SHP77 treated with DMSO at 0.1 percent for 48 hours (cell line): Measurements from ENCODE around the gene HIC1.
A peak's percentile ranks its signal among the peaks of the same experiment; 100 is the strongest.
"Not testable (repeated sequence)": the region's sequence is repeated elsewhere in the genome, so short reads cannot be mapped to it uniquely, and the experiment has no call there.

ENCODE experiments used
- DNase-seq: peaks from one replicate; lab custom pipeline; 2025; lab: John Stamatoyannopoulos, UW

HIC1 gene

GRCh38 chr17:2054512-2055291, at the start of gene HIC1:
HIC1 (plus strand) TSS chr17:2055103; CDS start chr17:2056691, 1,588 bp downstream.
- DNase-seq, result peak; percentile 58

GRCh38 chr17:2008332-2009126, 46.4 kb upstream of the HIC1 start:
- DNase-seq, result no peak

GRCh38 chr17:2009737-2010136, 45.2 kb upstream of the HIC1 start:
- no peak for DNase-seq

GRCh38 chr17:2011411-2012371, 43.2 kb upstream of the HIC1 start:
- no peak for DNase-seq

- no peak for DNase-seq
These were observed 42.4 kb upstream of the HIC1 start for GRCh38 chr17:2012499-2012898.

- DNase-seq, result not testable (repeated sequence)
These were observed 41.5 kb upstream of the HIC1 start for GRCh38 chr17:2013220-2013993.

- DNase-seq, result no peak
These were observed 40.9 kb upstream of the HIC1 start for GRCh38 chr17:2013994-2014317.

GRCh38 chr17:2015314-2015713, 39.6 kb upstream of the HIC1 start:
- DNase-seq, result no peak

GRCh38 chr17:2016494-2016893, 38.4 kb upstream of the HIC1 start:
- DNase-seq, result no peak

GRCh38 chr17:2017274-2017941, 37.5 kb upstream of the HIC1 start:
- no peak for DNase-seq

GRCh38 chr17:2018716-2019510, 36.0 kb upstream of the HIC1 start:
- DNase-seq, result peak; percentile 87

GRCh38 chr17:2019723-2020122, 35.2 kb upstream of the HIC1 start:
- DNase-seq, result no peak

GRCh38 chr17:2020721-2021120, 34.2 kb upstream of the HIC1 start:
- DNase-seq, result no peak

- DNase-seq, result no peak
These were observed 32.2 kb upstream of the HIC1 start for GRCh38 chr17:2022647-2023240.

GRCh38 chr17:2023256-2023655, 31.6 kb upstream of the HIC1 start:
- no peak for DNase-seq

GRCh38 chr17:2023692-2024571, 31.0 kb upstream of the HIC1 start:
- DNase-seq, result no peak

GRCh38 chr17:2024572-2025219, 30.2 kb upstream of the HIC1 start:
- no peak for DNase-seq

- DNase-seq, result peak; percentile 52
These were observed 29.7 kb upstream of the HIC1 start, which contains the start of gene RTN4RL1 for GRCh38 chr17:2025220-2025621. RTN4RL1 (minus strand) TSS chr17:2025334; CDS start chr17:2024865, 469 bp downstream.
